M059J (cell line): ENCODE measurements around the gene GCNA. TPM values are rescaled to one million over a fixed set of nuclear protein-coding genes. Genes with fewer than 3 reads are reported as not detected.
A peak's percentile ranks its signal among the peaks of the same experiment; 100 is the strongest.
"Not testable (repeated sequence)": the region's sequence is repeated elsewhere in the genome, so short reads cannot be mapped to it uniquely, and the experiment has no call there.

Source experiments
- DNase-seq: peaks from one replicate; pipeline ENCODE4 v3.0.0-alpha.2; 2012; ENCODE audit warnings: low read depth
- total RNA-seq: library from RNA; depleted of rRNA; stranded (reverse); fragments of >200 nt; shearing (Covaris generic); gene quantifications from 2 replicates; pipeline ENCODE4 v1.2.3, GENCODE V29; 2014

Gene GCNA
- total RNA-seq, 1 experiment from 2014 or later = 0.20 TPM

DNA sequence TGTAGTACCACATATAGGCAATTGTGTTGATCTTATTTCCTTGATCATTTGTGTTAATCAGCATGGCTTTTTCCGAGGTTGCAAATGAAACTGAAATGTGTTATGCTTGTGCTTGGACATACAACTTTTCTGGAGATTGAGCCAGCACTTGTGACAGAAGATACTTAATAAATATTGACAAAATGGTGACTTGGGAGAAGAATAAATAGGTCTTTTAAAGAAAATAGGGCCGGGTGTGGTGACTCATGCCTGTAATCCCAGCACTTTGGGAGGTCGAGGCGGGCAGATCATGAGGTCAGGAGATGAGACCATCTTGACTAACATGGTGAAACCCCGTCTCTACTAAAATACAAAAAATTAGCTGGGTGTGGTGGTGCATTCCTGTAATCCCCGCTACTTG is 18.5 kb upstream of the GCNA start:
- not testable (repeated sequence) for DNase-seq

DNA sequence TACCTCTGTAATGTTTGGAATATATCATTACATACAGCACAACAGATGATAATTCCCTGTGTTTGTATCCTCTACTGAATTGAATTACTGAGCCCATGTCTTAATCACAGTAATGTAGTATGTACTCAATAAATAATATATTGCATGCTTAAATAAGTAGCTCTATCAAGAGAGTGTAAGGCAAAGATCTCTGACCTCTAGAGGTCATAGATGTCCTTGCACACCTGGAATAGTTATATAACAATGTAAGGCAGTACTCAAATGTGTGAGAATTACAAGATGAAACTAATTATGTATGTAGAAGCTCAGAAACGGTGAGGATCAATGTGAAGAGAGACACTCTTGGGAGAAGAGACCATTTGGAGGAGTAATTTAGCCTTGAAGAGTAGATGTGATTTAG is 14.3 kb upstream of the GCNA start:
- no peak for DNase-seq

DNA sequence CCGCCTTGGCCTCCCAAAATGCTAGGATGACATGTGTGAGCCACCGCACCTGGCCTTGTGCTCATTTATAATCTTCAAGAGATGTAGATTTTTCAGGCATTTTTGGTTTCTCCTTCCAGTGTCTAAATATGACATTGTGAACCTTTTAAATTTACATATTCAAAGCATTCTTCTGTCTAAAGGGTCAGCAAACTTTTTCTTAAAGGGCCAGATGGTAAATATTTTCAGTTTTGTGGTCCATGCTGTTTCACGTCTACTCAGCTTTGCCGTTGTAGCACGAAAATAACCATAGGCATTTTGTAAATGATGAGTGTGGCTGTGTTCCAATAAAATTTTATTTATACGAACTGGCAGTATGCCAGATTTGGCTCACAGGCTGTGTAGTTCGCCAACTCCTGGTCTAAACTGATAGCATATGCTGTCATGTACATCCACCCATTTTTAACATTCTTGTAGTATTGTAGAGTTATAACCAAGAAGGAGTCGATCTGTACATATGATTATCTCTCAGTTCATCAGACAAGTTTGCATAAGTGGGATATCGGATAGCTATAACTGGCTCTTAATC is 12.7 kb upstream of the GCNA start:
- no peak for DNase-seq

DNA sequence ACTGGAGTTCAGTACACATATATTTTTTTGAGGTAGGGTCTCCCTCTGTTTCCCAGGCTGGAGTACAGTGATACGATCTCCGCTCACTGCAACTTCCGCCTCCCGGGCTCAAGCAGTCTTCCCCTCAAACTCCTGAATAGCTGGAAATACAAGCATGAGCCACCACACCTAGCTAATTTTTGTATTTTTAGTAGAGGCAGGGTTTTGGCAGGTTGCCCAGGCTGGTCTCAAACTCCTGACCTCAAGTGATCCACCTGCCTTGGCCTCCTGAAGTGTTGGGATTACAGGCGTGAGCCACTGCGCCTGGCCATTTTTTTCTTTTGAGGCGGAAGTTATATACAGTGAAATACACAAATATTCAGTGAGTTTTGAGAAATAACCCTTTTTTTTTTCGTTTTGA is 6.8 kb upstream of the GCNA start:
- DNase-seq = not testable (repeated sequence)

DNA sequence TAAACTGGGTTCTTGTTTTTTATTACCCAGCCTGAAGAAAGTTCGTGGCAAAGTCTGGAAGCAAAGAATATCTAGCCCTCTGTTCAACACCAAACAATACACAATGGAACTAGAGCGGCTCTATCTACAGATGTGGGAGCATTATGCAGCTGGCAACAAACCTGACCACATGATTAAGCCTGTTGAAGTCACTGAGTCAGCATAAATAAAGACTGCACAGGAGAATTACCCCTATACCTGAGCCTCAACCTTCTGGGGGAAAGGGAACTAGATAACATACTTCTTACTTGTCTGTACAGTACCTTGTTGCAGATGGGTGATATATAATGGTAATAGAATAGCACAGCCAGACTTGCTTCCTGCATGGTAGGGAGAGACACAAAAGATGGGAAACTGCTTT is 4.6 kb upstream of the GCNA start:
- no peak for DNase-seq

DNA sequence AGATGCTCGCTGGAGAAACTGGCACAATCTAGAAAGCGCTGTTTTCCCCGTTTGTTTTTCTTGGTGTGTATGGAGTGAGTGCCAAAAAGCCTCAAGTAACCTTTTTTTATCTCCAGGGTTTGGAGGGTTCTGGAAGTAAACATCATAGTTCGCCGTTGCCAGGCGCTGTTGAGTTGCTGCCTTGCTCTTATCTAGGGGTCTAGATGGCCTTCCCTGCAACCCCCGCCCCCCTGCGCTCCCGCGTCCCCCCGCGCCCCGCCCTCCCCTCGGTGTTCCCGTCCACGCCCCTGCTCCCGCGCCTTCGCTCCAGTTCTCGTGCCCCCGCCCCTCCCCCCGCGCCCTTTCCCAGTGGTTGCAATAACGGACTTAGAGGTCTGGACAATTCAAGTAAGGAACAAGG is 555 bp upstream of the GCNA start:
- no peak for DNase-seq

DNA sequence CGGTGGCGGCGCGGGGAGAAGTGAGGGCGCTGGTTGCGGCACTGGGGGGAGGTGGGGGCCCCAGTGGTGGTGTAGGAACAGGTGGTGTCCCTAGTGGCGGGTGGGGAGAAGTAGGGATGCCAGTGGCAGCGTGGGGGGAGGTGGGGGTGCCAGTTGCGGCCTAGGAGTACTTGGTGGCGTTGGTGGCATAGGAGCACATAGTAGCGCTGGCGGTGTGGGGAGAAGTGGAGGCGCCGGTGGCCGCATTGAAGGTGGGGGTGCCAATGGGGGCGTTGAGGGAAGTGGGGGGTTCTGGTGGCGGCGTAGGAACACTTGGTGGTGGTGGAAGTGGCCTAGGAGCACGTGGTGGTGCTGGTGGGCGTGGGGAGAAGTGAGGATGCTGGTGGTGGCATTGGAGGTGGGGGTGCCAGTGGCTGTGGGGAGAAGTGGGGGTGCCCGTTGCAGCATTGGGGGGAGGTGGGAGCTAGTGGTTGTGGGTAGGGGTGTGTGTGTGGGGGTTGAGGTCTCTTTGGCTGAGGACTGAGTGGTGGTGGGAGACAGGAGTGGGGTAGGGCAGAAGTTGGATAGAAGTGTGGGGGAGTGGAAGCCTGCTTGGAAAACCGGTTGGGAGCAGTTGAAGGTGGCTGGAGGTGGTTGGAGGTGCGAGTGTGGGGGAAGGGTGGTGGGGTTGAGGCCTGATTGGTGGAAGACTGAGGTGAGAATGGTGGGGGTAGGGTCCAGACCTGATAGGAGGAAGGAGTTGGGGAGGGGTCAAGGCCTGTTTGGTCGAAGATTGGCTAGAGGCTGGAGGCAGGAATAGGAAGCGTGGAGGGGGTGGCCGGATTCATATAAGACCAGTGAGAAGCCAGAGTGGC is 1.1 kb downstream of the GCNA start:
- no peak for DNase-seq

DNA sequence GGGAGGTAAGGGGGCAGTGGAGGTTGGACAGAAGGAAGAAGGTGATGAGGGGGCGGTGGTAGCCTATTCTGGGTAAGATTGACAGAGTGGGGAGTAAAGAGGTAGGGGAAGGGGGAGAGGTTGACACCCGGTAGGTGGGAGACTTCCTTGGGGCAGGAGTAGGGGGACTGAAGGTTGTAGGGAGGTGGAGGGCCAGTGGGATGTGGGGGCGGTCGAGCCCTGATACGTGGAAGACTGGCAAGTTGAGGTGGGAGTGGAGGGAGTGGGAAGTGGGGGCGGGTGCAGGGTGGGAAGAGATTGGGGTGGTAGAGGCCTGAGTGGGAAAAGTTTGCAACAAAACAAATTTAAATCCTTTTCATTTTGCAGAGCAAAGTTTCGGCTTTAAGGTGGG is 1.7 kb downstream of the GCNA start:
- DNase-seq = no peak

DNA sequence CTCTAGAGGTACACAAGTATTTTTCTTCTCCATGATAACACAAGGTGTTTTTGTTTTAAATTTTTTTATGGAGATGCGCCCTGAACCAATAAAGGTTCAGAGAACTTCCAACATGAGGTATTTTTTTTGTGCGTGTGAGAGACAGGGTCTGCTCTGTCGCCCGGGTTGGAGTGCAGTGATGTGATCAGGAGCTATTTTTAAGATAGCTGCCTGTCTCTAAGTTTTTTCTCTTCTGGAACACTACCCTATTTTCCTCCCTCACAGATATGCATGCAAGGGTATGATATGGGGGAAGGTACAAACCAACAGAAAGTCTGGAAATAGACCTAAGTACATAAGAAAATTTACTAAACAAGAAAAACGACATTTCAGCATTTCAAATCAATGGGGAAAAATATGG is 3.0 kb downstream of the GCNA start:
- DNase-seq = no peak

DNA sequence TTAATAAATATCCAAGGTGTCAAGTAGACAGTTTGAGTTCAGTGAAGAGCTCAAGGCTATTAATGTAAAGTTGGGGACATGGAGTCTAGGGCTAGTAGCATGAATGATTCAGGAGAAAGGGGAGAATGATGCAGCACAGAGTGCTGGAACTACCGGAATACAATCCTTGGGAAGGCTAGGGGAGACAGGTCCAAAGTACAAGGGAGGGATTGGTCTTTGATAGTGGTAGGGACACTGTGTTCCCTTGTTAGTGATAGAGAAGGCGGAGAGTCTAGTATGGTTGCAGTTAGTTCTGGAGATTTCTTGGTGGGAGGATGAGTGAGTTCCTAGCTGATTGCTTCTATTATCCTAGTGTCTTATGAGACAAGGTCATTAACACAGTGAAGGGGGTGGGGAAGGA is 8.7 kb downstream of the GCNA start:
- no peak for DNase-seq

DNA sequence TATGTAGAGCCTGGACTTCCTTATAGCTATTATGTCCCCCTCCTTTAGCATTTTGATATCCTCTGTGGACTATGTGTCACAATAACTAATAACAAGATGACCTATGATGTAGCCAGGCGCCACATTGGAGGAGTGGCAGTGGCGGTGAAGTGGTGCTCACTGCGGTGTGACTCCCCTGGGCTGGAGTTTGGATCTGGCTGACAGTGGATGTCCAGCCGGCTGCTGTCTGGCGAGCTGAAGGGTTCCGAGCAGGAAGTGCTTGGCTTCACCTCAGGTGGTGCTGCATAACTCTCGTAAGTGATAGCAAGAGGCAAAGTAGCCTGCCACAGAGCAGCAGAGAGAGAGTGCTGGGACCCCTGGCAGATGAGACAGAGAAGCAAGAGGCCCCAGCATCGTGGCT is 15.0 kb downstream of the GCNA start:
- not testable (repeated sequence) for DNase-seq

DNA sequence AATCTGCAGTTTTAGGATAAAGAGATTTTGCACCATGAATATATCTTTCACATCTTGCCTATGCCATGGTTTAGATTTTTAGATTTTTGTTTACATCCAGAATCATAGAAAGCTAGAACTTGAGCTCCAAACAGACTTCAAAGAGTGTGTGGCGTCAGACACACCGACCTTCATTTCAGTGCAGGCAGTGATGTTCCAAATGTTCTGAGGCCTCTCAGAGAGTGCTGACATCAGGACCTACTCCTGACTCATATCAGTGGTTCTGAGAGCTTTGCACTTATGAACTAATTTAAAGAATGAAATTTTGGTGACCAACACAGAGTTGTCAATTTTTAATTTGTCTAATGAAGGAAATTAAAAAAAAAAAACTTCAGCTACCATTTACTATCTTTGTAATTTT is 21.7 kb downstream of the GCNA start:
- no peak for DNase-seq

DNA sequence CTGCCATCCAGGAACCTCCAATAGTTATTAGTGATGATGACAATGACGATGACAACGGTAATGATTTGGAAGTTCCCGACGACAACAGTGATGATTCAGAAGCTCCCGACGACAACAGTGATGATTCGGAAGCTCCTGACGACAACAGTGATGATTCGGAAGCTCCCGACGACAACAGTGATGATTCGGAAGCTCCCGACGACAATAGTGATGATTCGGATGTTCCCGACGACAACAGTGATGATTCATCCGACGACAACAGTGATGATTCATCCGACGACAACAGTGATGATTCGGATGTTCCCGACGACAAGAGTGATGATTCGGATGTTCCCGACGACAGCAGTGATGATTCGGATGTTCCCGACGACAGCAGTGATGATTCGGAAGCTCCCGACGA is 25.4 kb downstream of the GCNA start:
- DNase-seq = peak; percentile 37

DNA sequence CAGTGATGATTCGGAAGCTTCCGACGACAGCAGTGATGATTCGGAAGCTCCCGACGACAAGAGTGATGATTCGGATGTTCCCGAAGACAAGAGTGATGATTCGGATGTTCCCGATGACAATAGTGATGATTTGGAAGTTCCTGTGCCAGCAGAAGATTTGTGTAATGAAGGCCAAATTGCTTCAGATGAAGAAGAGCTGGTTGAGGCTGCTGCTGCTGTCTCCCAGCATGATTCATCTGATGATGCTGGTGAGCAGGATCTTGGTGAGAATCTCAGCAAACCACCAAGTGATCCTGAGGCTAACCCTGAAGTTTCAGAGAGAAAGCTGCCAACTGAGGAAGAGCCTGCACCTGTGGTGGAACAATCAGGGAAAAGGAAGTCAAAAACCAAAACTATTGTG is 25.9 kb downstream of the GCNA start:
- no peak for DNase-seq

DNA sequence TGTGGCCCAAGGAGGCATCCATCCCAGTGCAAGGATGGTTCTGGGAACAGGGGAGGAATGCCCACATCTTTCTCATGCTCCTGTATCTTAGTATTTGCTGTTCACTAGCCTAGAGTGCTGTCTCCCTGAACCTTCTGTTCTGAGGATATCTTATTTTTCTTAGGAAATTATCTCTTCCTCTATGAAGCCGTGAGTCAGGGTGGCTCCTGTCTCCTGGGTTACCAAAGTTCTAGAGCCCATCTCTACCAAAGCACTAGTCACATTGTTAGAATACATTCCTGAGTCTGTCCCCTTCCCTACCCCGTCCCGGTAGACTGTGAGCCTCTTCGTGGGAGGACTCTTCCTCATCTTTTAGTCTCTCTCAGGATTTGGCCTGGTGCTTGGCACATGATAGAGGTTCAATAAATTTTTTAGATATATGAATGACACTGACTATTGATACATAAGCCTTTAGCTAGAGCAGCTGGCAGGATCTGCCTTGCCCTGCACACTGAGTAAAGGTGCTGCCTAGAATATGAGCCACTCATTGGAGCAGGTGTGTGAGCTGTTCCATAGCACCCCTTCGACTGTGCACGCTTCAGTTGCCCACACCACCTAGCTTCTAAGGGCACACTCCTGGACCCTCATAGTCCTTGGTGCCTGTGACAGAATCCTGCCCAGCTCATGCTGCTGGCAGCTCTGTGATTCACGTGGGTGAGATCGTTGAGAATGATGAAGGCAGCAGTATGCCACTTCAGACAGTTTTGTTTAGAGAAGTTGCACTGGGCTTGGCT is 26.7 kb downstream of the GCNA start:
- no peak for DNase-seq

DNA sequence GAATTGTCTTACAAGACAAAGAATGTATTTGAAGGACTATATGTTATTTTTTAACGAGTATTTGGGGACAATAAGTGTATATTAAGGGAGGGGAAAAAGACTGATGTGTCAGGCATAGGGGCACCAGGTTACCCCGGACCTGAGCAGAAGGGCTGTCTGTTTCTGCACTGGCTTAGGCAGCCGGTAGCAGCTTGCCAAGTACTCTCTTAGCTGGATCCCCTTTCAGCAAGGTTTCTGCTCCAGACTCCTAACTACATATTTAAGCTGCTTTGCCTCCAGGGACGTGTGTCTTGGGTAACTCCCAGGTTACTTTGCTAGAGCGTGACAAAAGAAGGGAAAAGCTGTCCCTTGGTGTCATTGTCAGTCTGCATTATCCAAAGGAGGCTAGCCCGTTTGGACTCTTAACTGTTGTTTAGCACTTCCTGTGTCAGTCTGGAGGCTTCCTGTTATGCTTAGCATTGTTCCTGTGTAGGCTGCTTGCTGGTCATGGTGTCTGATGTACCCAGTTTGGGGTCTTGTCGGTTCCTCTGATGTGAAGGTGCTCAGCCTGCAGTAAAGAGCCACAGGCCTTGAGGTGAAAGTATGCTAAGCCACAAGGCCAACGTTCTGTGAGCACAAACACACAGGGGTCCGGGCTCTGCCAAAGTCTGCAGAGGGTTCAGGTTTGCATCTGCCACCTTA is 28.4 kb downstream of the GCNA start:
- DNase-seq = no peak

DNA sequence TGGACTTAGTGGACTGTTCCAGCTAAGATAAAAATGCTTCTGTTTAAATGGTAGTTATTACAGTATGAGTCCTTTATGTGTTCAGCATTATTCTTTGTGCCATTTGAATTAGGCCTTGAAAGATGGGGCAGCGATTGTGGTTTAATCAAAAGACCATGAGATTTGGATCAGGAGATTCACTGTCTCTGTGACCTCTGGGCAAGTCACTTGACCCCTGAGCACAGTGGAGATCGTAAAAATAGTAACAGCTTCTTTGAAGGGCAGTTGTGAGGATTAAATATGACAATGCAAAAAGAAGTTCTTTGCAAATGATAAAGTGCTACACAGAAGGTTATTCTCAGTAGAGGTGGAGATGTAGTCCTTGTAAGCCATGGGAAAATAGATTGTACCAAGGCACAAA is 29.3 kb downstream of the GCNA start:
- DNase-seq = no peak

DNA sequence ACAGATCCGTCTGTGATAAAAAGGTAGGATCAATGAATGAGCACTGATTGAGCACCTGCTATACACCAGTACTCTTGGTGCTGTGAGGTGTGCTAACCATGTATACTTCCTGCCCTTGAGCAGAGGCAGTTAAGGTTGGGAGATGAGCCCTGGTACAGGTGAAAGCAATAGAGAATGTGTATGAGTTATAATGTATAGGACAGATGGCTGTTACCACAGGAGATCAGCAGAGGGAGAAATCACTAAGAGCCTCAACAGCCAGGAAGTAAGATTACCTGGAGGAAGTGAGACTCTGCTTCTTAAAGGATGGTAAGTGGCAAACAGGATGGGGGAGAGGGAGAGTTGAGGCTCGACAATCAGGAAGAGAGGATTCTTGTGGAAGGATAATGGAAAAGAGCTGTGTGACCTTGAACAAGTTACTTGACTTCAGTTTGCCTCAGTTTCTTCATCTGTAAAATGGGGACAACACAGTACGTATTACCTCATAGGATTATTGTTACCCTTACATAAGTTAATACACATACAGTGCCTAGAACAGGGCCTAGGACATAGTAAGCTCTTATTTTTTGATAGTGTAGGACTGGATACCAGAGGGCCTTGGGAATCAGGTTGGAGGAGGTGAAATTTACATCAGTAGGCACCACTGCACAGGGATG is 31.0 kb downstream of the GCNA start:
- DNase-seq = no peak

DNA sequence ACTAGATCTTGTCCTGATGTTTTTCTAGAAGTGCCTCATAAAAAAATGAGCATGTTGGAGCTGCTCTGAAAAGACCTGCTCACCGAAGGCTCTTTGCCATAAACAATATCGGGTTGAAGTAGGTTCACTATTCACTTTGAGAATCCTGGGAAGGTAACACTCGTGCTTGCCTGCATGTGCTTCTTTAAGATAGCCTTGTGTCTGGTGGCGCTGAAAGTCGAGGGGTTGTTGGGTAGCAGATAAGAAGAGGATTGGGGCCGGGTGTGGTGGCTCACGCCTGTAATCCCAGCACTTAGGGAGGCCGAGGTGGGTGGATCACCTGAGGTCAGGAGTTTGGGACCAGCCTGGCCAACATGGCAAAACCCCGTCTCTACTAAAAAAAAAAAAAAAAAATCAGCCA is 33.5 kb downstream of the GCNA start:
- DNase-seq = not testable (repeated sequence)

DNA sequence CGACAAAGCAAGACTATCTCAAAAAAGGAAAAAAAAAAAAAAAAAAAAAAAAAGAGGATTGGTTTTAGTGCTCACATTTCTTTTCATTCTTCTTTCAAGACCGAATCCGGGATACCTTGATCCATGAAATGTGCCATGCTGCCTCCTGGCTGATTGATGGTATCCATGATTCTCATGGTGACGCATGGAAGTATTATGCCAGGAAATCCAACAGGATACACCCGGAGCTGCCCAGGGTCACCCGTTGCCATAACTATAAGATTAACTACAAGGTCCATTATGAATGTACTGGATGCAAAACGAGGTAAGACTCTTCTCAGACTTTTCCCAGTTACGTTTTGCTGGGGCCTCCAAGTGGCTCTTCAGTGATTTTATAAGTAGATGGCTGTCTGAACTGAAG is 34.0 kb downstream of the GCNA start:
- DNase-seq = no peak

DNA sequence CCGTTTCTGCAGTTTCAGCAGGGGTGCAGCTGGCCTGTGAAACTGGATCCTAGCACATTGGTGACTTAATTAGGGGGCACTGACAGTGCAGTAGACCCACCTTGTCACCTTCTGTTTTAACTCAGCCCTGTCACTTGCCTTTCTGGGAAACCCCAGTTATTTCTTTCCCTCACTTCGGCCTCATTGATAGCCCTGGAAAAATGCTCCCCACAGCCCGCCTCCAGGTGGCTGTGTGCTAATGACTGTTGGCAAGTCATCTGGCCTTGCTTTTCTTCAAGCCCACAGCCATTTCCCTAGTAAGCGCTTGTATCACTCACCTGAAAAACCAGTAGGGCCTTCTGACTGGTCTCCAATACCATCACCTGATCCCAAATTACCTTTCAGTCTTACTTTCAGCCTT is 36.8 kb downstream of the GCNA start:
- no peak for DNase-seq

DNA sequence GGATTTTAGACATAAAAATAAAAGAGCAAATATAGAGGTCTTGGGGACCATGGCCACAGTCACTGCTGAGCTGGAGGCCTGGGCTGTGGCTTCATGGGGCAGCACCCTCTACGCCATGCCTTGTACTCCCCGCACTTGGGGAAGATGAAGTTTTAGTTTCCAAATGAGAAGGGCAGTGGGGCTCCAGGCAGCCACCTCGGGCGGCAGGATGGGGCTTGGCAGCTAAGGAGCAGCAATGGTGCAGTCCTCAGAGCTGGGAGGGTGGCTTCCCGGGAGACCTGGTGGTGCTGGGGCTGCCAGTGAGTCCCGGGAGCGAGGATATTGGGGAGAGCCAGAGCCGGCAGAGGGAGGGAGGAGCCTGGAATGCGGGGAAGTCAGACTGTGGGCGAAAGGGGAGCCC is 37.7 kb downstream of the GCNA start:
- DNase-seq = no peak
